GM21360 (cell line): ENCODE measurements around the gene SLC6A17.

ENCODE experiments used
- ATAC-seq: cut with Tn5 transposase; IDR thresholded peaks from one replicate; pipeline ENCODE4 v1.9.1; 2021; ENCODE audit warnings: mild to moderate bottlenecking, moderate library complexity; ENCODE audit not compliant: unreplicated experiment

SLC6A17 gene

DNA sequence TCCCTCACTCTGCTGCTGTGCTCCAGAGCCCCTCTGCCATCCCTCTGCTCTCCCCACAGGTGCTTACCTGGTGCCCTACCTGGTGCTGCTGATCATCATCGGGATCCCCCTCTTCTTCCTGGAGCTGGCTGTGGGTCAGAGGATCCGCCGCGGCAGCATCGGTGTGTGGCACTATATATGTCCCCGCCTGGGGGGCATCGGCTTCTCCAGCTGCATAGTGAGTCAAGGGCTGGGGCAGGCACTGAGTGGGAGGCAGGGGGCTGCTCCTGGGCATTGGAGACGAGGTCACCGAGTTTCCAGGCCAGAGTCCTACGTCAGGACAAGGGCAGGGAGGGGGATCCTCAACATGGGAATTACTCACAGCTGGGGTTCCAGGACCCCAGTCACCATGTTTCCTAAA lies 21.7 kb downstream of the SLC6A17 start:
- ATAC-seq: no peak

DNA sequence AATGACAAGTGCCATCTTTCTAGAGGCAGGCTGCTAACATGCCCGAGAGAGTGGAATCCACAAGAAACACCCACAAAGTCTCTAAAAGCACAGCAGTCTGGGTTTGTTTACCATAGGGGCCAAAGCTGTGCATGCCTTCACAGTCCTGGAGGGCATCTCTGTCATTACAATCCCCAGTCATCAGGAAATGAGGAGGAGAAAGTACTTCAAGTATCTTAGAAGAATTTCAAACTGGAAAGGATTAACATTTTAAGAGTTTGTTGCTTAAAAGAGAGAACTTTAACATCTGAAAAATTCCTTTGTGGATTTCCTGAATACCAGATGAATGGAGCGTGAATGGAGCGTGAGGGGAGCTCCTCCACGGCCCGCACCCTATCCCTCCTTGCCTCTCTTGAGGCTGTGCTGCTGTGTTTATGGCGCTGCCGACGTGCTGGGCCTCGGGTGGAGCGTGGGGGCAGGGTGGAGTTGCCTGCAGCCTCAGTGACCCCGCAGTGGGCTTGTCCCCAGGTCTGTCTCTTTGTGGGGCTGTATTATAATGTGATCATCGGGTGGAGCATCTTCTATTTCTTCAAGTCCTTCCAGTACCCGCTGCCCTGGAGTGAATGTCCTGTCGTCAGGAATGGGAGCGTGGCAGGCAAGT lies 23.3 kb downstream of the SLC6A17 start:
- ATAC-seq: no peak

DNA sequence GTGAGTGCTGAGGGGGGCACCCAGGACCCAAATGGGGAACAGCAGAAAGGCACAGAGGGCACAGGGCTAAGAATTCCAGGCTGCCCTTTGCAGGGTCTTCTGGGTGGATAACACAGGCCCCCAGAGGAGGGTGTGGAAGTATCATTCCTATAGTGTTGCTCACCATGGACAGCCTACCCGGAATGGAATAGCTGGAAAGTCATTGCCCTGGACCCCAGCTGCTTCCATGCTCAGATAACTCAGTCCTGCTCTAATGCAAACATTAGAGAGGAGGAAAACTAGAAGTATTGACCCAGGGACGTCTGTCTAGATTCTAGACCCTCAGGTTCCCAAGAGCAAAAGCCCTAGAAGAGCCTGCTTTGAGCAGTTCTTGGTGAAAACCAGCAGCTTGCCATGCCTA lies 24.7 kb downstream of the SLC6A17 start:
- no peak for ATAC-seq

GRCh38 chr1:110176299-110176956 lies 26.1 kb downstream of the SLC6A17 start:
- ATAC-seq: no peak

GRCh38 chr1:110177775-110178174 lies 27.5 kb downstream of the SLC6A17 start:
- ATAC-seq: no peak

DNA sequence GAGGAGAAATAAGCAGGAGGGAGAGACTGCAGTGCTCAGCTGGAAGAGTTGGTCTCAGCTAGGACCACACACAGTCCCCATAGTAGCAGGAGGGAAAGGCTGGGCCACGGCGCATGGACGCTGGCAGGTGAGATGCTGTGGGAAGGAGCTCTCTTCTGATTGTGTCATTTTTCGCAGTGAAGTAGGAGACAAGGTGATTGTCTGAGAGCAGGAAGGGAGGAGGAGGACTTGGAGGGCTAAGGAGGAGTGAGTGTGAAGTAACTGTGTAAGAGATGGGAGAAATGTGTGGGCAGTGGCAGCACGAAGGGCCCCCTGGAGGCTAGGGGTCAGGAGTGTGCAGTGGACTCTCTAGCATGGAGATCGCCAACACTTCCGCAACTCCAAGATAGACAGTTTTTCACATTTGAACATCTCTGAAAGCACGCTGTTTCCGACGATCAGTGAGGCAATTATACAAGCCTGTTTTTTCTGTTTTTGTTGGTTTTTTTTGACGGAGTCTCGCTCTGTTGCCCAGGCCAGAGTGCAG lies 33.4 kb downstream of the SLC6A17 start:
- ATAC-seq: no peak

- no peak for ATAC-seq
Measured at GRCh38 chr1:110184446-110184845, 34.2 kb downstream of the SLC6A17 start.

DNA sequence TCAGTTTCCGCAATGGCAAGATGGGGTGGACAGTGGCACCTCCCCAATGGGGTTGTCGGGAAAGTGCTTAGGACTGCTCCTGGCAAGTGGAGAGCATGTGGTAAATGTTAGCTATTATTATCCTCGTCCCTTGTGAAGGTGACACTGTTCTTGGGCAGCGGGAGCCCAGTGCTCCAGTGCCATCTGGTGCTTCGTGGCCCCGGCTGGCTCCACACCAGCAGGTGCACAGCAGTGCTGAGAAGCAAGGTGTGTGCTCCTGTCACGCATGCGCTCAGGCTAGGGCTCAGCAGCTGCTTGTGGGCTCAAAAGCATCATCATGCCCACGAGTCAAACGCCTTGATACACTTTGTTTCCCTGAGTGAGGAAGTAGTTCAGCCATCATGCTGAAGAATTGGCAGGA lies 34.9 kb downstream of the SLC6A17 start:
- ATAC-seq: no peak

DNA sequence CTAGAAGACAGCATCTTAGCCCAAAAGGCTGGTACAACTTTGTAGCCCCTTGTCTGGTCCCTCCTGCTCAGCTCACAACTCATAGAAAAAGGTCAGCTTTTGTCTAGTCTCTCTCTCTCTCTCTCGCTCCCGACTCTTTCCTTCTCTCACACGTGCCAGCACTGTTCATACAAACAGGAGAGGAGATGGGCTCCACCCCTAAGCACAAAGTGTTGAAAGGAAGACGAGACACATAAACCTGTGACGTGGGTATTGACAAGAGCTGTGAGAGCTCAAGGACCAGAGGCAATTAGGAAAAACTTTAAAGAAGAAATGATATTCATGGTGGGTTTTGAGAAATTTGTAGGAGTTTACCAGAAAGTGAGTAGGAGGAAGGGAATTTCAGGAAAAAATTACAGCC lies 36.3 kb downstream of the SLC6A17 start:
- ATAC-seq: no peak

DNA sequence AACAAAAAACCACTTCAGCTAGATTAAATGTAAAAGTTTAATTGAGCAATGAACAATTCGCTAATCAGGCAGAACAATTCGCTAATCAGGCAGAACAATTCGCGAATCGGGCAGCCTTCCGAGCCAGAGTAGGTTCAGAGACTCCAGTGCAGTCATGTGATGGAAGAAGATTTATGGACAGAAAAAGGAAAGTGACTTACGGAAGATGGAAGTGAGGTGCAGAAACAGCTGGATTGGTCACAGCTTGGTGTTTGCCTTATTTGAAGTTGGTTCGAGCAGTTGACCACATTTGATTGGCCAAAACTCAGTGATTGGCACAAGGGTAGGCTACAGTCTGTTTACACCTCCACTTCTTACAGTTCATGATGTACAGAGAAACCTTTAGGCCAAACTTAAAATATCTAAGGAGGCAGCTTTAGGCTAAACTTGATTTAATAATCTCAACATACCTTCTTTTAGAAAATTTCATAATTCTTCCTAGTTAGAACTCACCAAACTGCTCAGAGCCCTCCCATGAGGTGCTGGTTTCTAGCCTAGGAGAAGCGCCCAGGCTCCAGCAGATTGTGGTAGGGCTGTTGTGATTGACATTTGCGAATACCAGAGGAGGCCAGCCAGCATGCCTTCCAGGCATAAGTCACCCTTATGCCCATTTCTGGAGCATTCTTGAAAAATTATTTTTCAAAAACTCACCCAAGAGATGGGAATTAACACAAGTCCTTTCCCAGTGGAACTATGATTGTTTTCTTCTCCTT lies 37.0 kb downstream of the SLC6A17 start:
- no peak for ATAC-seq

GRCh38 chr1:110188035-110188618 lies 37.8 kb downstream of the SLC6A17 start:
- no peak for ATAC-seq

DNA sequence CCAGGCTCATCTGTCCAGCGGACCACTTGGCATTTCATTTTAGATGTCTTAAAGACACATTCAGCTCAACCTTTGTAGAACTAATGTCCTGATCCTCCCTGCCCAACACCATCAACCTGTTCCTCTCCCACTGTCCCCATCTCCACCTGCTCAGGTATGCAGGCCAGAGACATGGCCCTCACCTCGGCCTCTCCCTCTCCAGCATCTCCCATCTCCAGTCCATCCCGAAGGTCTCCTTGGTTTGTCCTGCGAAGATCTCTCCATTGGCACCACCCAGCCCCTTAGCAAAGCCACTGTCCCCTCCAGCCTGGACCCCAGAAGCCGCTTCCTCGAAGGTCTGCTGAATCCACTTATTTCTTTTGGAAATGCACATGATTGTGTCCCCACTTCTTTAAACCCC lies 38.9 kb downstream of the SLC6A17 start:
- ATAC-seq: no peak

DNA sequence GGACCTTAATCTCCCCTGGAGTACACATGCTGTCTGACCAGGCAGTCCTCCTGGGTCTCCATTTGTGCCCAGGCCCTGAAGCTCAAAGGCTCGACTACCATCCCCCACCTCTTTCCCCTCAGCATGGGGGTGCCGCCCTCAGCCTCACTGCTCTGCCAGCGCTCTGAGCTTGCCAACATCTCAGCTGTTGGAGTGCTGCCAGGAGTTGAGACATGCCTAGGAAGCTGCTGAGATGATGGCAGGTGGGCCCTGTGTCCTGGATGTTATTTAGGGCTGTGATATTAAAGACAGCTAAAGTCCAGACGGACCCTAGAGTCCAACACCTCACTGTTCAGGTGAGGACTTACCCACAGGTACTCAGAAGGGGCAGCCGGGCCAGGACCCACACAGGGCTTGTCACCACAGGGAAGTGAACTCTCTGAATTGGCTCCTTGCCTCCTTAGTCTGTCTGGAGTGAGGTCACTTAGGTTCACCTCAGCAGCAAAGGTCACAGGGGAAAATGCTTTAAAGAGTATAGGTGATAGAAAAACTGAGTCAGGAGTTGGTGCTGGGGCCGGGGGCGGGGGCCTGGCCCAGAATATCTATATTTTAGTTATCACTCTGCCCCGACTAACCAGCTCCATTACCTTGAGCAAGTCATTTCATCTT lies 40.1 kb downstream of the SLC6A17 start:
- no peak for ATAC-seq

DNA sequence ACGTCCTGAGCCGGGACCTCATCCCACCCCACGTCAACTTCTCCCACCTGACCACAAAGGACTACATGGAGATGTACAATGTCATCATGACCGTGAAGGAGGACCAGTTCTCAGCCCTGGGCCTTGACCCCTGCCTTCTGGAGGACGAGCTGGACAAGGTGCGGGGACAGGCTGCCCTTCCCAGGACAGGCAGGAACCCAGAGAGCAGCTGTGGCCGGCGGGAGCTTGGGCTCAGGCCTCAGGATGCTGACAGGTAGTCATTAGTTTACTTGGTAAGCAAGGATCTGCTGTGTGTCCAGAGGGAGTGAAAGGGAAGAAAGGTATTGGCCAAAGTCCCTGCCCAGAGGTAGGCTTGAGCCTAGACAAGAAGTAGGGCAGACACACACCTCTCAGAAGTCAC lies 42.2 kb downstream of the SLC6A17 start:
- ATAC-seq: no peak

GRCh38 chr1:110195196-110195595 lies 44.9 kb downstream of the SLC6A17 start:
- ATAC-seq: no peak

- ATAC-seq: no peak
Measured at GRCh38 chr1:110196917-110197765, 46.8 kb downstream of the SLC6A17 start.

GRCh38 chr1:110197905-110198629 lies 47.8 kb downstream of the SLC6A17 start:
- ATAC-seq: no peak

DNA sequence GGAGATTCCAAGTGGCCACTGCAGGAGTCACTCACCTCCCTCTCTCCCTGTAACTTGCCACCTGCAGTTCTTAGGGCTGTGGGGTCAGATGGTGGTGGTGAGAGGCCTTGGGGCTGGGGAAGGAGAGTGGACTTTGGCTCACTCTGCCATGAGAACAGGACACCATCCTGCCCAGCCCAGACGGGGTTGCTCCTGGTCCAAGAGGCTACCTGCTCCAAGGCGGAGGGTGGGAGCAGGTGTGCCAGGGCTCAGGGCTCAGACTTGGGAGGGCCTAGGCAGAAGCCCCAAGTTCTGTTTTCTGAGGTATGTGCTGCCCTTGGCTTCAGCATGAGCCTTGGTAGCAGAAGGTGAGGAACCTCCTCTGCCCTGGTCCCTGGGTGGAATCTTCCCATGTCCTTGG lies 48.5 kb downstream of the SLC6A17 start:
- no peak for ATAC-seq

DNA sequence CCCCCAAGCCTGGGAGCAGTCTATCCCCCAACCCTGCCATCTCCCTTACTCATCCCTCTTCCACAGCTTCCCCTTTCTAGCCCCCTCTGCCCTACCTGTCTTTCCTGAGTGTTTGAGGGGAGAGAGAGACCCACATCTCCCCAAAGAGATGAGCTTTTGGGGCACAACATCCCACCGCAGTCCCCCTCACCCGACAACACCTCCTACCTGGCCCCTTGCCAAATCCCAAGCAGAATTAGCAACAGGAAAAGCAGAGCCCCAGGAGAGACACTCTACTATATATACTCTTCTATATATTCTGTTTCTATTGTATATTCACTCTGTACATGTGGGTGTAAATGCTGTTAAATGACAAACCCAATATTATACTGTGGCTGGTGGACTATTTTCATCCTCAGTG lies 49.9 kb downstream of the SLC6A17 start:
- ATAC-seq: no peak

DNA sequence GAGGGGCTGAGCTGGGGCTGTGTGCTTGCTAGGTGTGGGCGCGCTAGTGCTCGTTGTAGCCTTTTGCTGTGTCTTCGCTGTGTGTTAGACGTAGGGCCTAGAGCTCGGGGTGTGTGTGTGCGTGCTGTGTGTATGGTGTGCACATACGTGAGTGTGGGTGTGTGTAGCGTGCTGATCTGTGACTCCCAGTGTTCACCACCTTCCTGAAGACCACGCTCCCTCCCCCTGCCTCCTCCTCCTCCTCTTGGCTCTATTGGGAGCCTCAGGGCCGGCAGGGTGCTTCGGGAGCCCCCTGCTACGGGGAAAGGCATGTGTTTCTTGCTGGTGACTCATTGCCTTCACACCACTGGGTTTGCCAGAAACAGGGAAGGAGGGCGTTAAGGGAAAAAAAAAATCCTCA lies 50.4 kb downstream of the SLC6A17 start:
- no peak for ATAC-seq
